GM12891 (cell line): ENCODE results near the gene CYFIP1.

Source experiments
- POLR2A ChIP-seq: IDR thresholded peaks from 2 replicates; pipeline ENCODE4 v1.6.1; 2011; ENCODE audit warnings: low read depth, low read length, control low read depth
- POLR2AphosphoS5 ChIP-seq: IDR thresholded peaks from 2 replicates; pipeline ENCODE4 v1.6.1; 2011; ENCODE audit warnings: low read depth, low read length, control low read depth
- TAF1 ChIP-seq: IDR thresholded peaks from 2 replicates; pipeline ENCODE4 v1.6.1; 2011; ENCODE audit warnings: low read depth, low read length, control low read depth

- no peak for TF ChIP-seq POLR2A
- no peak for TF ChIP-seq TAF1
- TF ChIP-seq POLR2AphosphoS5, result no peak
Observed at GRCh38 chr15:22954326-22954725, 25.8 kb downstream of the CYFIP1 start.
